NAMALWA (cell line): ENCODE data around the gene RUNX1.

Experiments used
- DNase-seq: peaks from one replicate; pipeline ENCODE4 v3.0.0-alpha.2; 2015; ENCODE audit warnings: low spot score

The RUNX1 gene

DNA sequence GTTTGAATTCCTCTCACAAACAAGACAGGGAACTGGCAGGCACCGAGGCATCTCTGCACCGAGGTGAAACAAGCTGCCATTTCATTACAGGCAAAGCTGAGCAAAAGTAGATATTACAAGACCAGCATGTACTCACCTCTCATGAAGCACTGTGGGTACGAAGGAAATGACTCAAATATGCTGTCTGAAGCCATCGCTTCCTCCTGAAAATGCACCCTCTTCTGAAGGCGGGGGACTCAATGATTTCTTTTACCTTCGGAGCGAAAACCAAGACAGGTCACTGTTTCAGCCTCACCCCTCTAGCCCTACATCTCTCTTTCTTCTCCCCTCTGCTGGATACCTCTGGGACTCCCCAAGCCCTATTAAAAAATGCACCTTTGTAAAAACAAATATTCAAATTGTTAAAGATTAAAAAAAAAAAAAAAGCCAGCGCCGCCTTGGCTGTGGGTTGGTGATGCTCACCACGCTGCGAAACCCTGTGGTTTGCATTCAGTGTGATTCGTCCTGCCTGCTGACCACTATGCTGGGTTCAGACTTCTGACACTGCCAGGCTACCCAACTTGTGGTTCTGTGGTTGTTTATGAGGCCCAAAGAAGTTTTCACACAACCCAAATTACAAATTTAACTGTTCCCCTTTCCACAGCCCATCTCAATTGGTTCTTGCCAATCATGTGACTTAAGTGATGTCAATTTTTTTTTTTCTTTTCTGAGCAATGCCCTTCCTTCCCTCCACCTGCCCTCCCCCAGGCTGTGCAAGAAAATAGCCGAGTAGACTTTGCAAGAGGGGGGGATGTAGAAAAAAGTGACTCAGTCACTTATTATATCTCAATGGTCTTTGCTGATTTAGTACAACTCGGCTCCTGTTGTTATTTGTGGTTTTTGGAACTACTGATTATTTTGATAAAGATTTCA is at the start of gene RUNX1:
Gene RUNX1, minus strand, starts transcription at position 597 of the 912 bp plus-strand sequence.
- DNase-seq, result peak; percentile 96

DNA sequence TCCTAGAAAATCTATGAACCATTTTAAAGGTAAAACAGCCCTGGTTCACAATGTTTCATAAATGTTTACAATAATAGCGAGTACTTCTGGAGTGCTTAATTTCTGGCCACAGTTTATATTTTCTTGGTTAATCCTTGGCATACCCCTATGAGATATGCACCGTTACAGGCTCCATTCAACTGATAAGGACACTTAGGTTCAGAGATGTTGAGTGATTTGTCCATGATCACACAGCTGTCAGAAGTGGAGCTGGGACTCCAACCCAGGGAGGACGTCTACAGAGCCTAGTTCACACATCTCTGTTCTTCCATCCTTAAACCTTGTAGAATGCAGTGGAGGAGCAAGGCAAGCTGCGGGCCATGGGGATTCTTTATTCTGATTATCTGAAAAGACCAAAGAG is 48.4 kb upstream of the RUNX1 start:
- DNase-seq, result no peak

DNA sequence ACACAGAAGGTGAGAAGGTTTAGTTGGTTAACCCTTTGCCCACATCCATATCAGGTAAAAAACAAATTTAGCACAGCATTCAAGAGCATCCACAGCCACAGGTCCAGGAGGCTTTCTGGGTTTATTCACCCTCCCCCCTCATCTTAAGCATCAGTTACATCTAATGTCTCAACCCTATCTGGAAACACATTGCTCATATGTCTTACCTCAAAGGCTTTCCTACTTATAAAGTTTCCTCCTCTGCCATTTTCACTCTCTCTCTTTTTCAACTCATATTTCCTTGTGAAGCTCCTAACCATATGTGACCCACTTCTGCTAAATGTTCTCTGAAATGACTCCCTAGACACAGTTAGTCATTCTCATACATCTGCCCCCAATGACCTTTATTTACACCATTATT is 47.9 kb upstream of the RUNX1 start:
- DNase-seq, result no peak

DNA sequence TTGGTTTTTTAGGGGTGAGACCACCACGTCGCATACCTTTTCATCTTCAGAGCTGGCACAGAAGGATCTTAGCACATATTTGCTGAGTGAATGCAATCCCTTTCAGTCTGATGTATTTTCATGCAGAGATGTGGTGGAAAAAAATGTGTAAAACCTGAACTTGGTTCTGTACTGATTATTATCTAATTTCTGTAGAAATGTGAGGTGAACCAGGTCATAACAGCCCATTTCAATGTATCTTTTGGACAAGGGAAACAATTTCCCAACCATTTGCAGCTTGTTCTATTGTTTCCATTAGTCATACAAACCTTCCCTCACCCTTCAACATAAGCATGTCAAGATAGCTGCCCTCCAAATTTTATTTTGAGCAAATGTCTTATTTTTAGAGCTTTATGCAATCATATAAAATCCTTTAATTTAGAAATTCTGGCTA is 46.8 kb upstream of the RUNX1 start:
- DNase-seq, result no peak

DNA sequence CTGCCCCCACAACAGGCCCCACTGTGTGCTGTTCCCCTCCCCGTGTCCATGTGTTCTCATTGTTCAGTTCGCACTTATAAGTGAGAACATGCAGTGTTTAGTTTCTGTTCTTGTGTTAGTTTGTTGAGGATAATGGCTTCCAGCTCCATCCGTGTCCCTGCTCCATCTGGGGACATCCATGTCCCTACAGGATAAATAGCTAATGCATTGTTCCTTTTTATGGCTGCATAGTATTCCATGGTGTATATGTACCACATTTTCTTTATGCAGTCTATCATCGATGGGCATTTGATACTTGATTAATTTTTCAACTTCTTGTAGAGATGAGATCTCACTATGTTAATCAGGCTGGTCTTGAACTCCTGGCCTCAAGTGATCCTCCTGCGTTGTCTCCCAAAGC is 44.4 kb upstream of the RUNX1 start:
- DNase-seq, result no peak

DNA sequence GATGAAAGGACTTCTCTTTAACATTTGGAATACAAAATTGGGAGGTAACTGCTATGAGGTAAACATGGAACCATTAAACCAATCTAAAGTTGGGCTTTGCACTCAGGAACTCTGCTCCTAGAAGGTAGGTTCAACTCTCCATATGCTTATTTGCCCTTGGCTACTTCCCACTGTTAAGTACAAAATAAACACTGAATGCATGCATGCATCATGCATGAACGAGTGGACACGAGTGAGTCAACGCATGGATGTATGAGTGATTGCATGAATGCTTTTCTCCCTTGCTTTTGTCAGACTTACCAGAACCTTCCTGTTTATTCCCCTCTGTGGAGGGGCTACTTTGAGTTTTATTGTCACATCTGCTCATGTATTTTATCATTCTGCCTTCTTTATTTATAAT is 42.4 kb upstream of the RUNX1 start:
- no peak for DNase-seq

DNA sequence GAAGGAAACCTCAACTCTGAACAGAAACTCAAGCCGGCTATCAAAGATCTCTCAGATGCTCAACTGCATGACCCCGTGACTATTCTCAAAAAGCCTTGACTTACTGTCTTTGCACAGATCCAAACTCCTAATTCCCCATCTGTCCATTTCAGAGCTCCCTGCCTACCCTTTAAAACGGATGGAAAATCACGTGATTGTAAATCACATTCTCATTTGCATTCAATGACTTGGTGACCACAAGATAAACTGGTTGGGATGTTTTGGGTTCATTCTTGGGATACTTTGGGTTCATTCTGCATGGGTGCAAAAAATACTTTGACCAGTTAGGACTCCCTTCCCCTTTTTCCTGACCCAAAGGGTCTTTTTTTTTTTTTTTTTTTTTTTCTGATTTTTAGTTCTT is 41.3 kb upstream of the RUNX1 start:
- DNase-seq, result no peak

DNA sequence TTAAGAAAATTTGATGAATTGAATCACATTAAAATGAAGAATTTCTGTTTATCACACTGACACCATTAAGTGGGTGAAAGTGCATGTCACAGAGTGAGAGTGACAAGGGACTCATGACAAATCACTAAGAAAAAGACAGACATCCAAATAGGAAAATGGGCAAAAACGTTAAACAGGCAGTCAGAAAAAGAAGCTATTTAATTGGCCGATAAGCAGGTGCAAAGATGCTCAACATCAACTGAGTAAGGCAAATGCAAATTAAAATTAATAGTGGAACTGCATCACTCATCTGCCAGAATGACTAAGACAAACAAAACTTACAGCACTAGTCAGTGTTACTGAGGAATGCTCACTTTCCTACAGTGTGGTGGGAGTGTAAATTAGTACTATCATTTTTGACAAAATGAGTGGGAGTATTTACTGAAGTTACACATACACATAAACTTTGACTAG is 39.2 kb upstream of the RUNX1 start:
- no peak for DNase-seq

DNA sequence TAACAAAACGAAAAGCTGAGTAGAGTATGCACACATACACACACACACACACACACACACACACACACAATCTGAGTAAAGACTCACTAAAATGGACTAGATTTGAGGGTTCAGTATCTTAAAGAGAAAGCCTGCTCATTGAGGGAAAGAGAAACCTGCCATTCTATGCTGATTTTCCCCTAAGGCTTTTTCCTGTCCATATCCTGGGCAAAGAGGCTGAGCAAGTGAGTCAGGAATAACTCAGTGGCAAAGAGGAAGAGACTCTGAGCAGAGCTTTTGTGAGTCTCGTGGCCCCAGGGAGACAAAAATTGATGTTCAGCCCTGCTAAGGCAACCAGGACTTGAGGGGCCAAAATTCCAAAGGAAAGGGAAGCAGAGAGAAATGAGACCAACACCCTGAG is 37.3 kb upstream of the RUNX1 start:
- no peak for DNase-seq

DNA sequence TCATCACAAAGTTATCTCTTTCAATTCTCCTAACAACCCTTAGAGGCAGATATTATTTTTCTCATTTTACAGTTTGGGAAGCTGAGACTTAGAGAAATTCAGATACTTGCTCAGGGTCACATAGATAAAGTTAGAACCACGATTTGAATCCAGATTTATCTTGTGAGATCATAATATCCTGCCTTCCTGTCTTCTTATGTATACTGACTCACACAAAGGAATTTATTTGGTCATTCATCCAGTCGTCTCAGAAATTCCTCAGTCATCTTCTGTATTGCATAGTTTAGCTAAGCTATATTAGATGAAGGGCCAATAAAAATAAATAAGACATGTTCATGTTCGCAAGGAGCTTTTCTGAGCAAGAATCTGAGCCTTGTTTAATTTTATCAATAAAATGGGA is 35.8 kb upstream of the RUNX1 start:
- no peak for DNase-seq

DNA sequence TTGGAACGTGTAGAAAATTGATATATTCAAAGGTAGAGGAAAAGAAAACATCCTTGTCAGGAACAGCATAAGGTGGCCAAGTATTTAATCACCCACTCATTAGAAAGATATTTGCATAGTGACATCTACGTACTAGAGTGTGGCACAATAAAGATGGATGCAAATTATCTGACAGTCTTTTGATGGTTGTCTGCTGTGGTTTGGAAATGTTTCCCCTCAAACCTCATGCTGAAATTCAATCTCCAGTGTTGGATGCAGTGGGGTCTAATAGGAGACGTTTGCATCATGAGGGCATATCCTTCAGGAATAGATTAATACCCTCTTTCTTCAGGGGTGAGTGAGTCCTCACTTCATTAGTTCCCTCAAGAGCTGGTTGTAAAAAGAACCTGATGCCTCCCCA is 34.1 kb upstream of the RUNX1 start:
- no peak for DNase-seq

DNA sequence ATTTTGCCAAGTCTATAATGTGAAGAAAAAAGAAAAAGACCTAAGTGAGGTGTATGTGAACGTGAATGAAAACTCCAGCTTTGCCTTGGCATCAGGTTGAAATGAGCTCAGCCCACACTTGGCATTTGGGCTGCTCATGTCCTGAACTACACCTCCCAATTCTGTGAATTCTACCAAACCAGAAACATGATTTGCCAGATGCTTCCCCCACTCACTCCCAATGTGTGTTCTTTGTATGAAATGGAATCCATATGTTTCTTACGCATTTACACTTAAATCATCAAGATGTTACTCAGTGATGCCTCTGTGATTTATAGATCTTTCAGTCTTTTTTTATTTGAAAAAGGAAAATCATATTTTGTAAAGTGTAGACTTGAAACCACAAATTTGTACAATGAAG is 32.8 kb upstream of the RUNX1 start:
- DNase-seq, result no peak

DNA sequence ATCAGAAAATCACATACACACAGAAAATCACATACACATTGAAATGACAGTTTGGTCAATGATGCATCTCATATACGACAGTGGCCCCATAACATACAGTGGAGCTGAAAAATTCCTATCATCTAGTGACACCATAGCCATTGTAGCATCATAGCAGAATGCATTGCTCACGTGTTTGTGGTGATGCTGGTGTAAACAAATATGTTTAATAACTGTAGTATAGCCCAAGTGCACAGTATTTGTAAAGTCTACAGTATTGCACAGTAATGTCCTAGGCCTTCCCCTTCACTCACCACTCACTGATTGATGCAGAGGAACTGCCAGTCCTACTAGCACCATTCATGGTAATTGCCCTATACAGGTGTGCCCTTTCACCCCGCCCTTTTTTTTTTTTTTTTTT is 30.1 kb upstream of the RUNX1 start:
- DNase-seq, result no peak

DNA sequence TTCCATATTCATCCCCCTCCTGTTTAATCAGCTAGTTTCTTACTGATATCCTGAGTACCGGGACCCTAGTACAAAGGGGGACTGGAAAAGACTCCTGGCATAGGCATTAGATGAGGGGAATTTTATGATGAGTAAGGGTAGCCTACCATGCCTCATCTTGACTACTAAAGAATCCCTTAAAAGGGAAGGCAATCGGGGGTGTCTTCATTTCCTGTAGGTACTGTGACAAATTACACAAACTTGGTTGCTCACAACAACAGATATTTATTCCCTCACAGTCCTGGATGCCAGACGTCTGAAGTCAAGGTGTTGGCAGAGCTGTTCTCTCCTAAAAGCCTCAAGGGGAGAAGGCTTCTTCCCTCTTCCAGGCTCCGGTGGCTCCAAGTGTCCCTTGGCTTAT is 28.9 kb upstream of the RUNX1 start:
- no peak for DNase-seq

DNA sequence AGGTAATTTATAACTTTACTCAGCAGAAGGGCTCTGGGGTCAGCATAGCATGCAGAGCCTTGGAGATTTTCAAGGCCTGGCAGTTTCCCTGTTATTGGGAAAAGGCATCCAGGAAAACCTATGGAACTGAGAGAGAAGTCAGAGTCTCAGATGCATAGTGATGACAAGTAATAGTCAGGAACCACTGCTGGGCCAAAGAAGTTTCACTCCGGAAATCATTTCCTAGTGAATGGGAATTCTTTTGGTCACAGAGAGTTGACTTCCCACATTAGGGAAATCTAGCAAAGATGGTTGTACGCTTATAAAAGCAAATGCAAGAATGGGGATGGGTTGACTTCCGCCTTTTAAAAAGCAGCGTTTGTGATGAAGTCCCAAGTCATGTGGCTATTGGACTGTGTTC is 28.4 kb upstream of the RUNX1 start:
- DNase-seq, result no peak

DNA sequence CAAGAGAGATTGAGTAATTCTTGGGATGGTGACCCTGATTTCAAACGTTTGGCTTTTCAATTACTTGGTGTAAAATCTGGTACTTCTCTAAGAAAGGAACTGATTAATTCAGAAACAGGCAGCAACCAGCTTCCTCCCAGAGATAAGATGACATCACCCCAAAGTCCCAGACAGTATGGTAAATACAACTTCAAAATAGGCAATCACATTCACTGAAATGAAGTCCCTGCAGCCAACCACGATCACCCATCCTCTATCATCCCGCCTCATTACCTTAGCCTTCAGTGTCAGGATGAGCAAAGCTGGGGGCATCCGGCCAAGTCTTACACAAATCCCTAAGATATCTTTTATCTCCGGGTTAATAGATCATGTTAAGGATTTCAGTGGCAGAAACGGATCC is 26.4 kb upstream of the RUNX1 start:
- no peak for DNase-seq

DNA sequence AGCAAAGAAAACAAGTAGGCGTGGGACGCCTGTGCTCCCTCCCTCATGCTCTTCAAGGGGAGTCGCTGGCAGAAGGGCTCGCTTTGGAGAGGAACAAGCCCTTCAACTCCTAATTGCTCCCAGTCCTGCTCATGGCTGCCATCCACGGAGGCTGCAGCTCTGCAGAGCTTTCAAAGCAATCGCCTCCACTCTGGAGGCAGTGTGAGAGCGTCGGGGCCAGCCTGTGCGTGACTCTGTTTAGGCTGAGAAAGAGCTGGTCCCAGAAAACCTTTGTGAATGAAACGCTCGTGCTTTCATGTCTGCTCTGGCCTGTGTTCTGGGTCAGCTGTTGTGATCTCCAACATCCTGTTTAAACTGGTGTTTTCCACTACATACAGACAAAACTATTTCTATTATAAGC is 23.9 kb upstream of the RUNX1 start:
- no peak for DNase-seq

DNA sequence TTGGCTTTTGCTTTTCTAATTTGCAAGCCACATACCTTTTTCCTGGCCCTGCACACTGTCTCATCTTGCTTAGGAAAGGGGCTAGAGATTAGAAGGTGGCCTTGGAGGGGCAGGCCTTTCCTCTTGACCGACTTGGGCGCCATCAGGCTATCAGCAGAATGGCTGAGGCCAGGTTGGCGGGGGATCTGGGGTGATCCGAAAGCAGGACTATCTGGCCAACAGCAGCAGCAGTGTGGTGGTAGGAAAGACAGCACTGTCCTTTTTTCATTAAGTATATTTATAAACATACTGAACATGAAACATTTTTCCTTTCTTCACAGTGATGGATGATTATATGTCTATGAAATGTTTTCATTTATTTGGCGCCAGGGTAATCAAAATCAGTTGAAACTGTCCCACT is 23.5 kb upstream of the RUNX1 start:
- no peak for DNase-seq

DNA sequence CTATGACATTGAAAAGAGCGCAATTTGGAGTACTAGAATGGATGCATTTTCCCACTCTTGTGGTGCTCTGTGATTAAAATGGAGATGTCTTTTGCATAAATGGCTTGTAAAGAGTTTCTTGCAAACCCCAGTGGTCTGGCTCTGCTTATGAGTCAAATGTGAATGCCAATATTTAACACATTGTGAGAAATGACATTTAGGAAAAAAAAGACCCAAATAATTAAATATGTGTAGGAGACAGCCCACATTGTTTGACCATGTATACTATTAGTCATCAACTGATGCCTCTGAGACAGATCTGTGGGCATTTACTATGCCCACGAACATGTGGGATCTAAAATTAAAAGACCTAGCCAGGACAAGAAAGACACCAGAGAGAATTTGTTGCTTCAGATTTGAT is 22.2 kb upstream of the RUNX1 start:
- no peak for DNase-seq

DNA sequence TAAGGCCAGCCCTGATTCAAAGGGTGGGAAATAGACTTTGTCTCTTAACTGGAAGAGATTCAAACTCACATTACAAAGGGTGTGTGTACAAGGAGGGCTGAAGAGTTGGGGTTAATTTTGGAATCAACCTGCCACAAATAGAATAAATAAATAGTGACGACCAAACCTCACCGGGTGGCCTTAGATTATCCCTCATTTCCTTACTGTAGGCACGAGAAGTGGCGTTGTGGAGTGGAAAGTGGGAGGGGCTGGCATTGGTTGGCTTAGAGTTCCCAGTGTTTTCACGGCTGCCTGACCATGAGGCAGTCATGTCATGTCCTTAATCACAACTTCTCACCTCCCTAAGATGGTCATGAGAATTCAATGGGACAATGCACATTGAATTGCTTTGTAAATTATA is 21.3 kb upstream of the RUNX1 start:
- no peak for DNase-seq

DNA sequence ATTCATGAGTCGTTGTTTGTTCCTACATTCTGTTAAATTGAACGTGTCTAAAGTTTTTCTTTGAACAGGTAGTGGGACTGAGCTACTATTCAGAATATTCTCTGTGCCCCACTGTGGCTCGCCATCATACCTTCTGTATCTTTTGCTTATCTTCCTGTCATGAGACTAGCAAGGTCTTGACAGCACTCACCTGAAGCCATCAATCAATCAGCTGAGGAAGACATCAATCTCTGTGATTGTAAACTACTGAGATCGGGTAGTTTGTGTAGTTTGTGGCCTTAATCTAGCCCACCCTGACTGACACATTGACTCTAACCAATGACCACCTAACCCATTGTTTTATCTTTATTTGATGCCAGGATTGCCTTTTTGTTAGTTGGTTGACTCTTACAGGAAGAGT is 17.7 kb upstream of the RUNX1 start:
- DNase-seq, result no peak

DNA sequence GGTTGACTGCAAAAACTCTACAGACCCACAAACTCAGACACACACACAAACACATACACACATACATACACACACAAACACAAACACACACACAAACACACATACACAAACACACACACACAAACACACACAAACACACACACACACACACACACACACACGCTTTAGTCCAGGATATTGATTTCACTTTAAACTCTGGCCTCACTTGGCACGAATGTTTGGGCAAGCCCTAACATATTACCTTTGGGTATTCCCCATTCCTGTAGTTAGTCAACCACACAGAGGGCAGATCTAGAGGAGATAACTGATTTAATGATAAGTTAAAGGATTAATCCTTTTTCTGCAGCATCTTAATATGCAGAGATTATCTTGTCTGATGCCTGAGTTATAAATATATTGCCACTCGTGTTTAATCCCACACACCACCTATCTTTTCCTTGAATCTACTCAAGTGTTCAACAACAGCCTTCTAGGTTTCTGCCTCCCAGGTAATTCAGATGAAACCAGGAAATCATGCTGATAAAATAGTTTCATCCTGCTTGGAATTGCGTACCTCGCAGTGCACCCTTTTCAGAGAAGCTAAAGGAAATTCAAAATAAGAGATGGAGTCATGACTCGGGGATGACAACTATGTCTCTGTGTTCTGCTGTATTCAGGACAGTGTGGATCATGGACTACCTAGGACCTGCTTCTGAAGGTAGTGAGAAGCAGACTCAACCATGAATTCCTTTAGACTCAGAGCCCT is 14.5 kb upstream of the RUNX1 start:
- DNase-seq, result no peak

DNA sequence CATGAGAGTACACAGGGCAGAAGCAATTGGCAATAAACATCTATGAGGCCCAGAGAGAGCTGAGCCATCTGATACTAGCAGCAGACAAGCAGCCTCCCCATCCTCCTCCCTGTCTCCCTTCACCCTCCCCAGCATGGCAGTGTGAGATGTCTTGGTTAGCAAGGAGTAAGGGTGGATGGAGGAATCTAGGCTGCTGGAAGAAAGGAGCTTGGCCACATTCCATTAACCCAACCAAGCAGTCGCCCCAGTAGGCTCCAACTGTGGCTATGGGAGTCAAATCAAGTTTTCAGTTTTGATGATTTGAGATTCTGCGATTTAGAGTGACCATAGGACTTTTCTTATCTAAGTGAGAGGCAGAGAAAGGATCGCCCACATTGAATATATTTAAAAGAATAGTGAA is 12.9 kb upstream of the RUNX1 start:
- no peak for DNase-seq
